CD4-positive, alpha-beta T cell treated with Interleukin-4 for 4 hours (primary cell): ENCODE data around the gene USP15.
"Not testable (repeated sequence)": the region's sequence is repeated elsewhere in the genome, so short reads cannot be mapped to it uniquely, and the experiment has no call there.

ENCODE experiments used
- DNase-seq: peaks from one replicate; pipeline ENCODE4 v3.0.0-alpha.2; 2020

Gene USP15

GRCh38 chr12:62332598-62332997 lies 72.4 kb downstream of the USP15 start:
- DNase-seq, result no peak

GRCh38 chr12:62335057-62335456 lies 74.9 kb downstream of the USP15 start:
- no peak for DNase-seq

DNA sequence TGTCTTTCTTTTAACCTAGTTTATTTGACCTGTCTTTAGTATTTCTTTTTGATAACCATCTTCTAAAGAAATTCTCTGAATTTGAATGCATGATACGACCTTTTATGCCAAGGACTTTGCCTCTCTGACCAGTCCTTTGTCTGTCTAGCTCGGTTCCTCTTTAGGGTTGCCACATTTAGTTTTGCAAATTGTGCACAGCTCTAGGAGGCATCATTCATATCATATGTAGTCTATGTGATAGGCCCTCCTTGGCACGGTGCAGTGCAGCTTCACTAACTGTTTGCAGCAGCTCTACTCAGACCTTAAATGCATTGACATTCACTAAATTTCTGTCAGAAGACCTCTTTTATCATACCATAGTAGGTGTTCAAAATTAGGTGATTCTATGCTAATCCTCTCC lies 75.6 kb downstream of the USP15 start:
- no peak for DNase-seq

GRCh38 chr12:62337643-62338042 lies 77.4 kb downstream of the USP15 start:
- not testable (repeated sequence) for DNase-seq

DNA sequence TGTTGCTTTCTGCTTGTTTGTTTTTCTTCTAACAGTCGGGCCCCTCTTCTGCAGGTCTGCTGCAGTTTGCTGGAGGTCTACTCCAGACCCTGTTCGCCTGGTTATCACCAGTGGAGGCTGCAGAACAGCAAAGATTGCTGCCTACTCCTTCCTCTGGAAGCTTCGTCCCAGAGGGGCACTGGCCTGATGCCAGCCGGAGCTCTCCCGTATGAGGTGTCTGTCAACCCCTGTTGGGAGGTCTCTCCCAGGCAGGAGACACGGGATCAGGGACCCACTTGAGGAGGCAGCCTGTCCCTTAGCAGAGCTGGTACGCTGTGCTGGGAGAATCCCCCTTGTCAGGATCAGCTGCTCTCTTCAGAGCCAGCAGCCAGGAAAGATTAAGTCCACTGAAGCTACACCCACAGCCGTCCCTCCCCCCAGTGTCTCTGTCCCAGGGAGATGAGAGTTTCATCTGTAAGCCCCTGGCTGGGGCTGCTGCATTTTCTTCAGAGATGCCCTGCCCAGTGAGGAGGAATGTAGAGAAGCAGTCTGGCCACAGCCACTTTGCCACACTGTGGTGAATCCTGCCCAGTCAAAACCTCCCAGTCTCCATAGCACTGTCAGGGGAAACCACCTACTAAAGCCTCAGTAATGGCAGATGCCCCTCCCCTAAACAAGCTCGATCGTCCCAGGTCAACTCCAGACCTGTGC lies 82.6 kb downstream of the USP15 start:
- DNase-seq, result not testable (repeated sequence)

DNA sequence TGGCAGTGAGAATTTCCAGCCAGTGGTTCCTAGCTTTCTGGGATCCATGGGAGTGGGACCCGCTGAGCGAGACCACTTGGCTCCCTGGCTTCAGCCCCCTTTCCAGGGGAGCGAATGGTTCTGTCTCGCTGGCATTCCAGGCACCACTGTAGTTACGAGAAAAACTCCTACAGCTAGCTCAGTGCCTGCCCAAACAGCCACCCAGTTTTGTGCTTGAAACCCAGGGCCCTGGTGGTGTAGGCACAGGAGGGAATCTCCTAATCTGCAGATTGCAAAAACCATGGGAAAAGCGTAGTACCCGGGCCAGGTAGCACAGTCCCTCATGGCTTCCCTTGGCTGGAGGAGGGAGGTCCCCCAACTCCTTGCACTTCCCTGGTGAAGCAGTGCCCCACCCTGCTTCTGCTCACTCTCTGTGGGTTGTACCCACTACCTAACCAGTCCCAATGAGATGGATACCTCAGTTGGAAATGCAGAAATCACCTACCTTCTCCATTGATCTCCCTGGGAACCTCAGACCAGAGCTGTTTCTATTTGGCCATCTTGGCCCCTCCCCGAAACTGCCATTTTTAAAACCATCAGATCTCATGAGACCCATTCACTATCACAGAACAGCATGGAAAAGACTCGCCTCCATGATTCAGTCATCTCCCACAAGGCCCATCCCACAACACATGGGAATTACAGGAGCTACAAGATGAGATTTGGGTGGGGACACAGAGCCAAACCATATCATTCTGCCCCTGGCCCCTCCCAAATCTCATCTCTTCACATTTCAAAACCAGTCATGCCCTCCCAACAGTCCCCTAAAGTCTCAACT lies 83.3 kb downstream of the USP15 start:
- DNase-seq, result not testable (repeated sequence)

- not testable (repeated sequence) for DNase-seq
These were observed 84.7 kb downstream of the USP15 start for GRCh38 chr12:62344731-62345556.

DNA sequence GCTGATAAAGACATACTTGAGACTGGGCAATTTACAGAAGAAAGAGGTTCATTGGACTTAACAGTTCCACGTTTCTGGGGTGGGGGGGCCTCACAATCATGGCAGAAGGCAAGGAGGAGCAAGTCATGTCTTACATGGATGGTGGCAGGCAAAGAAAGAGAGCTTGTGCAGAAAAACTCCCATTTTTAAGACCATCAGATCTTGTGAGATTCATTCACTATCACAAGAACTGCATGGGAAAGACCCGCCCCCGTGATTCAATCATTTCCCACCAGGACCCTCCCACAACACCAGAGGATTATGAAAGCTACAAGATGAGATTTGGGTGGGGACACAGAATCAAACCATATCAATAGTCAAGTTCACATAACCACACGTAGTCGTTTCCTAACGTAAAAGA lies 85.5 kb downstream of the USP15 start:
- DNase-seq, result no peak

DNA sequence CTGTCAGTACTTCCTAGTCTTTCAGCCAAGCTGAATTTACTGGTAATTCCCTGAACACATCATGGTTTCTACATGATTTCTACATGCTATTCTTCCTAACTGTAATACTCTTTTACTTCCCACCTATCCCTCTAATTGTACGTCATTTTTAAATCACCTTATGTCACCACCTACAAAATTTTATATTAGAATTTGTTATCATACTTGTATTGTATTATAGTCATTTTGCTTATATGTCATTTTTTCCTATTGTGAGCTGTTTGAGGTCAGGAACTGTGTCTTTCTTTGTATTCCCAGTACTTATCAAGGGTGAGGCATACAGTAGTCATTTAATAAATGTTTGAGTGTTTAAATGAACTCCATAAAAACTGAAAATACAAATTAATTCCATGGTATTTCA lies 86.6 kb downstream of the USP15 start:
- no peak for DNase-seq

- DNase-seq, result no peak
These were observed 87.9 kb downstream of the USP15 start for GRCh38 chr12:62347922-62348650.

DNA sequence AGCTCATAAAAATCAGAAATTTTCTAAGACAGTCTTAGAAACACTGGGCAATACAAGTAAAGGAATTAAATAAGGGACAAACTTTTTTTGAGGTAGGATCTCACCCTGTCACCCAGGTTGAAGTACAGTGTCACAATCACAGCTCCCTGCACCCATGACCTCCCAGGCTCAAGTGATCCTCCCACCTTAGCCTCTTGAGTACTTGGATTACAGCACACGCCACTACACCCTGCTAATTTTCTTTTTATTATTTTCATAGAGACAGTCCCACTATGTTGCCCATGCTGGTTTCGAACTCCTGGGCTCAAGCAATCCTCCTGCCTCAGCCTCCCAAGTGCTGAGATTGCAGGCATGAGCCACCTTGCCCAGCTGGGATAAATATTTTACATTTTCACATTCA lies 90.3 kb downstream of the USP15 start:
- DNase-seq, result no peak

DNA sequence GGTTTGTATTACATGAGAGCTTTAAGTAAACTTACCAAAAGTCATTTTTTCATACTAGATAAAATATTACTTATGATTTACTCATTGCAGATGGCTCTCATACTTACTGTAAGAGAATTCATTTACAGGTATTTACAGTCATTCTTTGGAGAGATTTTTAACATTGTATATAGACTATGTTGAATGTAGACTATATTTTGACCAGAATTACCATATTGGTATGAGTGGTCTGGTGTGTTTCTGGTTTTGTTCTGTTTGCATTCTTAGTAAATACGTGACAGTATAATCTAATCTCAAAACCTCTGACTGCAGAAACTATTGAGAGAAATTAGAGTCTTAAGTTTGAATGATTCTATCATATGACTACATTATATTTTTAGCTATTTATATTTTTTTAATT lies 91.1 kb downstream of the USP15 start:
- no peak for DNase-seq

GRCh38 chr12:62361048-62361447 lies 100.8 kb downstream of the USP15 start:
- DNase-seq, result no peak

DNA sequence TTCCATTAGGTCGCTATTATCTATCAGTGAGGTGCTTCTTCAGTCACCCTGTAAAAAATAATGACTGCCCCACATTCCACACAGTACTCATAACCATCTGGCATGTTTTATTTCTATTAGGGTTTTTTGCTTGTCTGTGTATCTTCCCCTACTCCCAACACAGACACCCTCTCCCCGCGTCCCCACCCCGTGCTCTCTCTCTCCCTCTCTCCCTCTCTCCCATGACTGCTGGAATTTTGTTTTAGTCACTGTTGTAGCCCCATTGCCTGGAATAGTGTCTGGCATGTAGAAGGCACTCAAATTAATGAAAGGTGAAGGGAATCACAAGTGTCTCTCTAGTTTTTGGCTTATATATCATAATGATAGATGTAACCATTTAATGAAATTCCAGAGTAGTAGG lies 103.3 kb downstream of the USP15 start:
- DNase-seq, result no peak

DNA sequence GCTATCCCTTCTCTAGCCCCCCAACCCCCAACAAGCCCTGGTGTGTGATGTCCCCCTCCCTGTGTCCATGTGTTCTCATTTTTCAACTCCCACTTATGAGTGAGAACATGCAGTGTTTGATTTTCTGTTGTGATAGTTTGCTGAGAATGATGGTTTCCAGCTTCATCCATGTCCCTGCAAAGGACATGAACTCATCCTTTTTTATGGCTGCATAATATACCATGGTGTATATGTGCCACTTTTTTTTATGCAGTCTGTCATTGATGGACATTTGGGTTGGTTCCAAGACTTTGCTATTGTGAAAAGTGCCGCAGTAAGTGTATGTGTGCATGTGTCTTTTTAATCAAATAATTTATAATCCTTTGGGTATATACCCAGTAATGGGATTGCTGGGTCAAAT lies 104.5 kb downstream of the USP15 start:
- DNase-seq, result not testable (repeated sequence)

- not testable (repeated sequence) for DNase-seq
These were observed 105.6 kb downstream of the USP15 start for GRCh38 chr12:62365846-62366245.

DNA sequence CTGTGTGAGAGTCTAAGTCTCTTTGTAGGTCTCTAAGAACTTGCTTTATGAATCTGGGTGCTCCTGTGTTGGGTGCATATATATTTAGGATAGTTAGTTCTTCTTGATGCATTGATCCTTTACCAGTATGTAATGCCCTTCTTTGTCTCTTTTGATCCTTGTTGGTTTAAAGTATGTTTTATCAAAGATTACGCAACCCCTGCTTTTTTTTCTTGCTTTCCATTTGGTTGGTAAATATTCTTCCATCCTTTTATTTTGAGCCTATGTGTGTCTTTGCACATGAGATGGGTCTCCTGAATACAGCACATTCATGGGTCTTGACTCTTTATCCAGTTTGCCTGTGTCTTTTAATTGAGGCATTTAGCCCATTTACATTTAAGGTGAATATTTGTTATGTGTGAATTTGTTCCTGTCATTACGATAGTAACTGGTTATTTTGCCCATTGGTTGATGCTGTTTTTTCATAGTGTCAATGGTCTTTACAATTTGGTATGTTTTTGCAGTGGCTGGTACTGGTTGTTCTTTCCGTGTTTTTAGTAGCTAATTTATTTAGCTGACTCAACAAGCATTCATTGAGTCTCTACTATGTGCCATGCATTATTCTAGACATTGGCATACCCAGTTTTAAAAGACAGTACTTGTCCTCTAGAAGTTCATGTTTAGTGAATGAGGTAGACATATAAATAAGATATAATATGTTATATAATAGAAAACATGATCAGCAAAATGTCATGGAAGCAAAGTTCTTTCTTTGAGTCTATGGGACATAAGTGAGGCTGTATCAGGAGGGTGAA lies 108.4 kb downstream of the USP15 start:
- not testable (repeated sequence) for DNase-seq

DNA sequence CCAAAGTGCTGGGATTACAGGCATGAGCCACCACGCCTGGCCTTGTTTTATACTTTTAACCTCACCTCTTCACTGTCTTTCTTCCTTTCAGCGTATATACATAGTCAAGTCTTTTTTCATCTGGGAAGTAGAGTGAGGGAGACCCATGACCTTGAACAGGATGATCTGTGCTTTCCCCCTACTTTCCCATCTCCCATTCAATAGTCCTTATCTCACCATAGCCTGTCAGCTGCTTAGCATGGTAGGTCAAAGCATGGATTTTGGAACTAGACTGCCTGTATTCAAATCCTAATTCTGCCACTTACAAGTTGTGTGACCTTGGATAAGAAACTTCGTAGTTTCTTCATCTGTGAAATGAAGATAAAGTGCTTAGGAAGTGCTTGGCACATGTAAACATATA lies 110.0 kb downstream of the USP15 start:
- DNase-seq, result no peak

DNA sequence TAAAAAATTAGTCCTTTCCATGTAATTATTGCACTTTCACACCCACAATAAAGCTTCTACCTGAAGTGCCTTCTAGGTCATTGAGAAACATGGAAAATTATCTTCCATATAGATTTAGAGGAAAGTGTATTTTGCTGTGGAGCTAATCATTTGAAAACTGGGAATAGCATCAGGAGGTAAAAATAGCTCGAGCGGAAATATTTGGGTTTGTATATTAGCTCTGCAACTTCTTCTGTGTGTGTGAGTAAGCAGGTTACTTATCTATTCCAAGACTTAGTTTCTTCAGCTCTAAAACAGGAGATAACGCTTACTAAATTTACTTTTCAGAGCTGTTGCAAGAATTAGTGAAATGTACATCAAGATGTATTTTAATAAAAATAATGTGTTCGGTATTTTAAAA lies 111.5 kb downstream of the USP15 start:
- no peak for DNase-seq

DNA sequence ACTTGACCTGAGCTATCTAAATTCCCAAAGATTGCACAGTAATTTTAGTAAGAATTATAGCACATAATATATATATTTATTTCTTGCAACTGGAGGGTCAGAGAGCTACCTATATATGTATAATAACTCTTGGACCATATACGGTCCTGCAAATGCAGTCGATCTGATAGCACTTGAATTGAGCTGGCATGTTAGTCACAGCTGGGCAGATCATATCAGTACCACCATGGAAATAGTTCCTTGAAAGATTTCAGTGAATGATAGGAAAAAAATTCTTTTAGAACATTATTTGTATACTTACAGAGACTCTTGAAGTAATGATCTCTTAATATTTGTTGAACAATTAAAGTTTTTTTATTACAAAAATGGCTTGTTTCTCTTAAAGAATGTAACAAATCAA lies 111.9 kb downstream of the USP15 start:
- DNase-seq, result no peak

- no peak for DNase-seq
These were observed 112.6 kb downstream of the USP15 start for GRCh38 chr12:62372825-62373224.

GRCh38 chr12:62375603-62376002 lies 115.4 kb downstream of the USP15 start:
- DNase-seq, result no peak
